ENCODE data around the gene TUT4.

DNA sequence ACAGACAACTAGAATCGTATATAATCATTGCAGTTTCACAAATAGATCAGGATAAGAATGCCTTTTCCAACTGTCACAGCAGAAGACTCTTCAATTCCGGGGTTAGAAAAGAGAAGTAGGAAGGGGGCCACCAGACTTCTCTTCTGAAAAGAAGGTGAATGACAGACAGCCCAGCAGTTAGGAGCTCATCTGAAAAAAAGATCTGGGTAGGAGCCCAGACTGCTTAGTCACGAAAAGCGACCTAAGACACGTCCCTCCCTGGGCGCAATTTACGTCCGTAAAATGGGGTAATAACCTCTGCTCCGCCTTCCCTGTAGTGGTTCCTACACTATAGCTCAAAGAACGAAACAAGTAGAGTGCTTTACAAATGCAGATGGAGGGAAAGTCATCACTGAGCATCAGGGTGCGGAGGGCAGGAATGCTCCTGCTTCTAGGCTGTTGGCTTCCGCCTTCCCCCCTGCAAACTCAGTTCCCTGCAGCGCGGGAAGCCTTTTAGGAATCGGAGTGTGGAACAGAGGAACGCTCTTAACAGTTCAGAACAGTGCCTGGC is 149.3 kb downstream of the TUT4 start:
- TF ChIP-seq, protein P1, sequence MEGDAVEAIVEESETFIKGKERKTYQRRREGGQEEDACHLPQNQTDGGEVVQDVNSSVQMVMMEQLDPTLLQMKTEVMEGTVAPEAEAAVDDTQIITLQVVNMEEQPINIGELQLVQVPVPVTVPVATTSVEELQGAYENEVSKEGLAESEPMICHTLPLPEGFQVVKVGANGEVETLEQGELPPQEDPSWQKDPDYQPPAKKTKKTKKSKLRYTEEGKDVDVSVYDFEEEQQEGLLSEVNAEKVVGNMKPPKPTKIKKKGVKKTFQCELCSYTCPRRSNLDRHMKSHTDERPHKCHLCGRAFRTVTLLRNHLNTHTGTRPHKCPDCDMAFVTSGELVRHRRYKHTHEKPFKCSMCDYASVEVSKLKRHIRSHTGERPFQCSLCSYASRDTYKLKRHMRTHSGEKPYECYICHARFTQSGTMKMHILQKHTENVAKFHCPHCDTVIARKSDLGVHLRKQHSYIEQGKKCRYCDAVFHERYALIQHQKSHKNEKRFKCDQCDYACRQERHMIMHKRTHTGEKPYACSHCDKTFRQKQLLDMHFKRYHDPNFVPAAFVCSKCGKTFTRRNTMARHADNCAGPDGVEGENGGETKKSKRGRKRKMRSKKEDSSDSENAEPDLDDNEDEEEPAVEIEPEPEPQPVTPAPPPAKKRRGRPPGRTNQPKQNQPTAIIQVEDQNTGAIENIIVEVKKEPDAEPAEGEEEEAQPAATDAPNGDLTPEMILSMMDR (IDR thresholded peaks at IDR 0.05) = no peak
- no peak for TF ChIP-seq POLR2A (IDR thresholded peaks at IDR 0.05)
- TF ChIP-seq POLR2AphosphoS5 (IDR thresholded peaks at IDR 0.05) = no peak
